ENCODE data around the gene MT1M.

- TF ChIP-seq CTCF (IDR thresholded peaks at IDR 0.05) (no peak), POLR2AphosphoS5 (IDR thresholded peaks at IDR 0.05) (no peak), EP300 (IDR thresholded peaks at IDR 0.05; ENCODE audit: low read depth) (no peak)
These were observed 19.1 kb downstream of the MT1M start, which contains the start of gene MT1B for GRCh38 chr16:56651586-56651985.
